KMS-11 (cell line): ENCODE results near the gene SIL1.
"Not testable (repeated sequence)": the region's sequence is repeated elsewhere in the genome, so short reads cannot be mapped to it uniquely, and the experiment has no call there.

Source experiments
- H2AFZ ChIP-seq: fragments of 200-600 bp; sonication (generic); 2 replicates; pipeline ENCODE4 v1.6.1; 2016; ENCODE audit warnings: antibody characterized with exemption, mixed run types, low read depth
- H3K27ac ChIP-seq: fragments of 200-600 bp; sonication (generic); 2 replicates; pipeline ENCODE4 v1.6.1; 2016; ENCODE audit warnings: mild to moderate bottlenecking, mixed run types
- H3K27me3 ChIP-seq: fragments of 200-600 bp; sonication (generic); 2 replicates; pipeline ENCODE4 v1.6.1; 2017; ENCODE audit warnings: mild to moderate bottlenecking, low read depth, mixed run types, moderate library complexity; ENCODE audit not compliant: insufficient read depth
- H3K36me3 ChIP-seq: fragments of 200-600 bp; sonication (generic); 2 replicates; pipeline ENCODE4 v1.6.1; 2017; ENCODE audit warnings: mild to moderate bottlenecking, mixed run types; ENCODE audit not compliant: insufficient read depth
- H3K4me1 ChIP-seq: fragments of 200-600 bp; sonication (generic); 2 replicates; pipeline ENCODE4 v1.6.1; 2016; ENCODE audit warnings: mild to moderate bottlenecking, low read depth, mixed run types; ENCODE audit not compliant: poor library complexity, severe bottlenecking
- H3K4me2 ChIP-seq: fragments of 200-600 bp; sonication (generic); 2 replicates; pipeline ENCODE4 v1.7.0; 2016; ENCODE audit warnings: mild to moderate bottlenecking, mixed run types
- H3K4me3 ChIP-seq: fragments of 200-600 bp; sonication (generic); IDR thresholded peaks from 2 replicates; pipeline ENCODE4 v1.6.1; 2017; ENCODE audit warnings: low read depth, low read length, mixed read lengths; ENCODE audit not compliant: insufficient read depth
- H3K79me2 ChIP-seq: fragments of 200-600 bp; sonication (generic); 2 replicates; pipeline ENCODE4 v1.6.1; 2016; ENCODE audit warnings: low read depth, mixed run types; ENCODE audit not compliant: insufficient read depth
- H3K9ac ChIP-seq: fragments of 200-600 bp; sonication (generic); 2 replicates; pipeline ENCODE4 v1.6.1; 2016; ENCODE audit warnings: mild to moderate bottlenecking, mixed run types
- H4K20me1 ChIP-seq: fragments of 200-600 bp; sonication (generic); 2 replicates; pipeline ENCODE4 v1.6.1; 2016; ENCODE audit warnings: mild to moderate bottlenecking, mixed run types; ENCODE audit not compliant: insufficient read depth
- CTCF ChIP-seq: fragments of 200-600 bp; sonication (generic); conservative IDR thresholded peaks from 2 replicates; pipeline ENCODE4 v1.6.1; 2017; ENCODE audit warnings: low read depth, mild to moderate bottlenecking, antibody characterized with exemption, low read length, moderate library complexity, mixed read lengths

SIL1 gene

GRCh38 chr5:139177809-139178588 is 20.2 kb downstream of the SIL1 start:
- no peak overlapping the region for H3K4me3 ChIP-seq
- H3K4me2 ChIP-seq = peak overlapping the region; percentile 76
- peak overlapping the region; percentile 75 for H3K9ac ChIP-seq
- peaks cover 28% of the 10 kb centered on the region; the same call in 1 of the 2 replicates for H3K79me2 ChIP-seq
- H3K27me3 ChIP-seq = no peaks in the 10 kb centered on the region
- peaks cover 92% of the 10 kb centered on the region for H3K4me1 ChIP-seq
- H3K36me3 ChIP-seq = no peaks in the 10 kb centered on the region
- peak overlapping the region; percentile 98 for H3K27ac ChIP-seq
- peak overlapping the region; percentile 58 for H2AFZ ChIP-seq
- TF ChIP-seq CTCF = no peak
- no peaks in the 10 kb centered on the region for H4K20me1 ChIP-seq

GRCh38 chr5:139177281-139177680 is 20.9 kb downstream of the SIL1 start:
- H3K27ac ChIP-seq = peak overlapping the region; percentile 98
- peak overlapping the region; percentile 58 for H2AFZ ChIP-seq

GRCh38 chr5:139174382-139174781 is 23.8 kb downstream of the SIL1 start:
- not testable (repeated sequence) for H4K20me1 ChIP-seq, H3K27me3 ChIP-seq, H3K4me2 ChIP-seq, H2AFZ ChIP-seq, H3K36me3 ChIP-seq, H3K9ac ChIP-seq, H3K4me3 ChIP-seq, H3K27ac ChIP-seq
- peaks cover 56% of the 10 kb centered on the region for H3K4me1 ChIP-seq
- peaks cover 28% of the 10 kb centered on the region; the same call in 1 of the 2 replicates for H3K79me2 ChIP-seq

More at GRCh38 chr5:139177281-139177680, 20.9 kb downstream of the SIL1 start:
- H3K4me2 ChIP-seq = peak overlapping the region; percentile 76
- H3K27me3 ChIP-seq, H3K36me3 ChIP-seq, H4K20me1 ChIP-seq, H3K4me3 ChIP-seq: not testable (repeated sequence)
- H3K79me2 ChIP-seq = peaks cover 28% of the 10 kb centered on the region; the same call in 1 of the 2 replicates
- H3K4me1 ChIP-seq = peaks cover 85% of the 10 kb centered on the region
- peak overlapping the region; percentile 75 for H3K9ac ChIP-seq

GRCh38 chr5:139171779-139172404 is 26.3 kb downstream of the SIL1 start:
- no peak overlapping the region for H3K4me2 ChIP-seq
- no peak overlapping the region for H3K9ac ChIP-seq
- no peaks in the 10 kb centered on the region for H4K20me1 ChIP-seq
- H3K4me3 ChIP-seq = no peak overlapping the region
- peaks cover 28% of the 10 kb centered on the region; the same call in 1 of the 2 replicates for H3K79me2 ChIP-seq
- H2AFZ ChIP-seq = no peak overlapping the region
- H3K27me3 ChIP-seq = no peaks in the 10 kb centered on the region
- TF ChIP-seq CTCF = no peak
- peaks cover 31% of the 10 kb centered on the region for H3K4me1 ChIP-seq
- H3K36me3 ChIP-seq = no peaks in the 10 kb centered on the region
- H3K27ac ChIP-seq = no peak overlapping the region

GRCh38 chr5:139167952-139168720 is 30.0 kb downstream of the SIL1 start:
- Histone ChIP-seq H4K20me1 (no peaks in the 10 kb centered on the region), H3K4me1 (no peaks in the 10 kb centered on the region), H3K27me3 (no peaks in the 10 kb centered on the region), H3K4me3 (no peak overlapping the region), H3K36me3 (no peaks in the 10 kb centered on the region), H3K9ac (no peak overlapping the region), H3K27ac (no peak overlapping the region), H2AFZ (no peak overlapping the region), H3K4me2 (no peak overlapping the region), H3K79me2 (peaks cover 1% of the 10 kb centered on the region; the same call in 1 of the 2 replicates)
- no peak for TF ChIP-seq CTCF
